Left cardiac atrium (tissue), 4 donors: ENCODE results near the gene MEGF10. TPM values are rescaled to one million over a fixed set of nuclear protein-coding genes. Genes with fewer than 3 reads are reported as not detected.

ENCODE experiments used
- ATAC-seq, 2 donors: fragments of 200-7000 bp; cut with Tn5 transposase; one replicate each; pipeline ENCODE4 v1.9.1; 2020; ENCODE audit warnings: mild to moderate bottlenecking in 2 of 2, moderate library complexity in 2 of 2
- DNase-seq: peaks from one replicate; pipeline ENCODE4 v3.0.0-alpha.2; 2020
- intact Hi-C, 2 donors: fragments of 100-400 bp; cut with DNase I; formaldehyde crosslinking; loops; one replicate each; pipeline versions ENCODE4 v1.14.1 to v1.15.1; 2022 to 2023
- total RNA-seq, 2 donors: library from RNA; stranded (reverse); fragmentation: NEBNext Ultra II Directional; extraction: Animal tissue kit (Norgen Biotek cat#: 25700); gene quantifications; one replicate each; pipeline ENCODE4 v1.2.1, GENCODE V29; 2021
- donor health status: DM: no; HTN: yes; CAD: no.
- donor health status: DM: no; HTN: yes; CAD: no; lungs with severe emphysema.
- donor health status: DM: yes; HTN: yes; CAD: no.
- donor health status: Dilated cardiomyopathy.

MEGF10 gene
- total RNA-seq, 2 donors from 2014 or later = 1.1 to 1.2 TPM

DNA sequence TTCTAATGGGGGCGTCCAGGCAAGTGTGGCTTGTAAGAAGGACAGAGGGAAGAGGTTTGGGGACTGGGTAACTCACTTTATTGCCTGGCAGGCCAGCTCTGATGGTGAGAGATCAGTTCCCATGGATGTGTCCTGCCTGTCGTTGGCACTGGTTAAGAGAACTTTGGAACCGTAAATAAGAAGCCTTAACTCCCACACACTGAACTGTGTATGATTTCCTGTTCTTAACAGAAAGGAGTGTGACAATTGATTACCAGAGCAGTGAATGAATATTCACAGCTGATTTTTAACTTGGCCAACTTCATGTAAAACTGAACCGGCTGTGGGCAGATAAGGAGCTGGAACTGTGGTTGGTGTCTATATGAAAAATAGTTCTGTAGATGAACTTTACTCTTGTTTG lies 63.2 kb downstream of the MEGF10 start:
- DNase-seq (no peak), ATAC-seq (no peak)
- intact Hi-C loops = no loop called here

DNA sequence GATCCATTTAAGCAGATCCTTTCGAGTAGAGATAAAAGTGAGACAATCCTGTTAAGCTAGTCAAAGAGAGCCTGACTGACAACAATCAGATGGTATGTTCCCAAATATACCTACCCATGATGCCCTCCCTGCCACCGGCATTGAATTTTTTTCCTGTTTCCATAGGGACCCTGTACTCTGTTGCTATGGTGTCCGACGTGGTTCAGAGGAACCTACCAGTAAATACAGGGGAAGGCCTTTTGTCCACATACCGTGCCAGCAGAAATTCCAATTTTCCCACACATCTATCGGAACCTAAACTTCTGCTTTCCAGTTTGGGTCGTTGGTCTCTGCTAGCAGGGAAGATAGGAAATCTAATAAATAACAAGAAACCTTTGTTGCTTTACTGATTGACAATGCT lies 64.7 kb downstream of the MEGF10 start:
- ATAC-seq (no peak), DNase-seq (no peak)
- intact Hi-C loops = no loop called here

DNA sequence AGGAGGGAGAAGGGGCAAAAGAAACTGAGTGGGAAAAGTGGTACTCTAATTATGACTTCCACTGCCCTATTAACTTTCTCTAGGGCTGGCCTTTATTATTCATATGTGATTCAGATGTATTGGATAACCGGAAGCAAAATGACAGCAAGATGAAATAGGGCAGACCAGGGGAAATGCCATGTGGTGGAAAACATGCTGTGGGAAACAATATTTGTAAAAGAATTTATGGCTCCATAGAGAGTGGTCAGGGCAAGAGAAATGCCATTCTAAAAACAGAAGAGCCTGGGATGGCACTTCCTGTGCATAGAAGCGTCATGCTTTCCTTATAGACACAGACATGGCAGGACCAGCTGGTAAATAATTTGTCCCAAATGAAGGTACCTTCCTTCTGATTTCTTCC lies 67.7 kb downstream of the MEGF10 start:
- no peak for ATAC-seq
- intact Hi-C loops = no loop called here
- no peak for DNase-seq

GRCh38 chr5:127358740-127359139 lies 68.1 kb downstream of the MEGF10 start:
- no peak for ATAC-seq
- intact Hi-C loops = no loop called here

GRCh38 chr5:127359502-127359901 lies 68.9 kb downstream of the MEGF10 start:
- ATAC-seq = no peak
- intact Hi-C loops = no loop called here

More at GRCh38 chr5:127358740-127359139, 68.1 kb downstream of the MEGF10 start:
- DNase-seq = no peak

GRCh38 chr5:127363403-127363802 lies 72.8 kb downstream of the MEGF10 start:
- ATAC-seq = no peak
- no peak for DNase-seq
- intact Hi-C loops = no loop called here

More at GRCh38 chr5:127359502-127359901, 68.9 kb downstream of the MEGF10 start:
- no peak for DNase-seq

- no peak for ATAC-seq
- intact Hi-C loops = no loop called here
- DNase-seq = no peak
These were observed 76.4 kb downstream of the MEGF10 start for GRCh38 chr5:127367029-127367428.

DNA sequence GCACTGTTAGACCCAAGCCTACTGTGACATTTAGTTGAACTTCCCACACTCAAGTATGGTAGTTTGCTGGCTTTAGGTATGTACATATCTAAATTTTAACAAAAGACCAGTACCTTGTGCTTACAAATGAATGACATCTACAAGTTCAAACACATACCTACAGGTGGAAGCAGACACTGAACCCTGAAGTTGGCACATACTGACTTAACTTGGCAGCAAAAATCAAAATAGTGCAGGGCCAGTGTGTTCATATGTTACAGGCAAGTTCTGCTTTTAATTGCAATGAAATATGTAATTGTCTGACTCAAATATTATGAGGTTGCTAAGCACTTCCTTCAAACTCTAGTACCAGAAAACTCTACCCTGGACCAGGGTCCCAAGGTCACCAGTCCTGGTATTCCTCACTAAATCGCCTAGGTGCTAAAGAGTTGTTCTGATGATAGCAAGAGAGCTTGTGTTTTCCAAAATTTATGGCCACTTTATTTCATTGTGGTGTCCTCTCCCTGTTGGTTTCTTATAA lies 77.4 kb downstream of the MEGF10 start:
- ATAC-seq = no peak
- no peak for DNase-seq
- intact Hi-C loops = no loop called here

DNA sequence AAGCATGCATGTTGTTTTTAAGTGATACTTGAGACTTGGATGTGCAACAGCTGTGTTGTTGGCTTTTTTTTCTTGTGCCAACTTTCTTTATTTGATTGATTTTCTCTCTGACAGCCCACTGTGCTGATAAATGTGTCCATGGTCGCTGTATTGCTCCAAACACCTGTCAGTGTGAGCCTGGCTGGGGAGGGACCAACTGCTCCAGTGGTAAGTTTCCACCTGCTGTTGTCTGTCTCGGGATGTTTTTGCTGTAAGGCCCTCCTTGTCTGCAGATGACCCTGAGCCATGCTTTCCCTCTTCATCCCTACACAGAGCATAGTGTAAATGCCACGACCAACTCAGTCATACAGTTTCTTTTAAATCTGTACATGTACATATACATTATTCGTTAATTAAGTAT lies 79.2 kb downstream of the MEGF10 start:
- intact Hi-C loops = no loop called here
- ATAC-seq = no peak
- no peak for DNase-seq

DNA sequence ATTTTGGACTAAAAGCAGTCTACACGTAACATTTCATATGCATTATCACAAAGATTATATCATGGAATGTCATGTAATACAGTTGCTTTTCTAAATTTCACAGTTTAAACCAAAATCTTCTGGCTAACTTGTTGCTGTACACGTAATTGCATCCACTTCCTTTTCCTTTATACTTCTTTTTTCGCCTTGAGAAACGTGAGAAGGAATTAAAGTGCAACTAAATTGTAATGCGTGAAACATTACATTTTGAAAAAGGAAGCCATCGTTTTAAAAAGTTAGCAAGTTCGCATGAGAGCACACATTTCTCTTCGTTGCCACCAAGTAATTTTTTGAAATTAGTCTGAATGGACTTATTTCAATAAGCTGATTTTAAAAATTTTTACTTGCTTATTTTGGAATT lies 80.0 kb downstream of the MEGF10 start:
- no peak for ATAC-seq
- intact Hi-C loops = no loop called here
- DNase-seq = no peak

- ATAC-seq (no peak), DNase-seq (no peak)
- intact Hi-C loops = no loop called here
These were observed 83.4 kb downstream of the MEGF10 start for GRCh38 chr5:127373858-127374491.

DNA sequence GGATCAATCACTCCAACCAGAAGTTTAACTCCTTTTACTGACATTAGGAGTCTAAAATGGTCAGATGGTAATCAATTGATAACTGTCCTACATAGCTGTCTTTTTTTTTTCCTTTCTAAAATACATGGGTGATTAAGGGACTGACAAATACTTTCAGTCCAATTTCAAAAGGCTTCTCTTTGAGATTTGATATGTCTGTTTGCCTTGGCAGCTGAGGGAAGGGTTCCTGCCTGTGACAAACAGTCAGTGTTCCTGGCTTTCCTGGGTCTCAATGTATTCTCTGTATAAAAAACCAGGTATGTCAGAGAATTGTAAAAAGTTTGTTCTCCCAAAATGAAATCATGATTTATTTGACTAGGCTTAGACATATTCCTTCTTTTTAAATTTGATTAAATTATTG lies 84.5 kb downstream of the MEGF10 start:
- ATAC-seq (no peak), DNase-seq (no peak)
- intact Hi-C loops = no loop called here

GRCh38 chr5:127375544-127376091 lies 85.0 kb downstream of the MEGF10 start:
- no peak for DNase-seq
- intact Hi-C loops = no loop called here
- no peak for ATAC-seq

- no peak for DNase-seq
- no peak for ATAC-seq
- intact Hi-C loops = no loop called here
These were observed 87.1 kb downstream of the MEGF10 start for GRCh38 chr5:127377651-127378050.

DNA sequence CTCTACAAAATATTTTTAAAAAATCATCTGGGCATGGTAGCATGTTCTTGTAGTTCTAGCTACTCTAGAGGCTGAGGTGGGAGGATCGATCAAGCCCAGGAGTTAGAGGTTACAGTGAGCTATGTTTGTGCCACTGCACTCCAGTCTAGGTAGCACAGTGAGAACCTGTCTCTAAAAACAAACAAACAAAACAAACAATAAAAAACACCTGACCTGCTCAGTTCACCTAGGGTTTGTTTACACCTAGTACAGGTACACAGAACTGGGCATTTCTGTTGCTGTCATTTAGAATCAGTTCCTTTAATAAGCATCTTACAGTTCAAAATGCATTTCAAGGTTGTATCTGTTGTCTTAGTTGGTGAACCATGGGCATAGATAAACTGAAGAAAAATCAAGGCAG lies 95.3 kb downstream of the MEGF10 start:
- DNase-seq (no peak), ATAC-seq (no peak)
- intact Hi-C loops = no loop called here

GRCh38 chr5:127386557-127386956 lies 96.0 kb downstream of the MEGF10 start:
- ATAC-seq (no peak), DNase-seq (no peak)
- intact Hi-C loops = no loop called here

DNA sequence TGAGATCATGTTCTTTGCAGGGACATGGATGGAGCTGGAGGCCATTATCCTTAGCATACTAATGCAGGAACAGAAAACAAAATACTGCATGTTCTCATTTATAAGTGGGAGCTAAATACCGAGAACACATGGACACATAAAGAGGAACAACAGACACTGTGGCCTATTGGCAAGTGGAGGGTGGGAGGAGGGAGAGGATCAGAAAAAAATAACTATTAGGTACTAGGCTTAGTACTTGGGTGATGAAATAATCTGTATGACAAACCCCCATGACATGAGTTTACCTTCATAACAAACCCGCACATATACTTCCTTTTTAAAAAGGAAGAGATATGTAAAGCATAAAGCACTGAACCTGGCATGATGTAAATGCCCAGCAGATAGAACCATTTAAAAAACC lies 99.0 kb downstream of the MEGF10 start:
- no peak for DNase-seq
- intact Hi-C loops = no loop called here
- no peak for ATAC-seq

DNA sequence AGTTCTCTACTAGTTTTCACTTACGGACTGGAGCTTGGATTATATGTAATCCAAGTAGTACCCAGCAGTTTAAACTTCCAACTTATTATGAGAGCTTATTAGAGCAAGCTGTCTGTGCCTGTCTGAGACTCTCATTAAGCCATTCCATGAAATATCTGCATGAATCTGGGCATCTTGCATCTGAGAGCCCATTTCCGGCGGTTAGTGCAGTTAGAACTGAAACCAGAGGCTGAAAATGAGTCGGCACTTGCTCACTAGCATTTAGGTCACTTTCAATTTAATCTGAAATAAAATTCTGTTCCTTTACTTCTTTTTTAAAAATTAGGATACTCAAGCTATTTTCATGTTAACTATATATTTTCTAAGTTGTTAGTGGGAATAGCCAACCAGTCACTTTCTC lies 102.2 kb downstream of the MEGF10 start:
- ATAC-seq = no peak
- no peak for DNase-seq
- intact Hi-C loops = no loop called here

DNA sequence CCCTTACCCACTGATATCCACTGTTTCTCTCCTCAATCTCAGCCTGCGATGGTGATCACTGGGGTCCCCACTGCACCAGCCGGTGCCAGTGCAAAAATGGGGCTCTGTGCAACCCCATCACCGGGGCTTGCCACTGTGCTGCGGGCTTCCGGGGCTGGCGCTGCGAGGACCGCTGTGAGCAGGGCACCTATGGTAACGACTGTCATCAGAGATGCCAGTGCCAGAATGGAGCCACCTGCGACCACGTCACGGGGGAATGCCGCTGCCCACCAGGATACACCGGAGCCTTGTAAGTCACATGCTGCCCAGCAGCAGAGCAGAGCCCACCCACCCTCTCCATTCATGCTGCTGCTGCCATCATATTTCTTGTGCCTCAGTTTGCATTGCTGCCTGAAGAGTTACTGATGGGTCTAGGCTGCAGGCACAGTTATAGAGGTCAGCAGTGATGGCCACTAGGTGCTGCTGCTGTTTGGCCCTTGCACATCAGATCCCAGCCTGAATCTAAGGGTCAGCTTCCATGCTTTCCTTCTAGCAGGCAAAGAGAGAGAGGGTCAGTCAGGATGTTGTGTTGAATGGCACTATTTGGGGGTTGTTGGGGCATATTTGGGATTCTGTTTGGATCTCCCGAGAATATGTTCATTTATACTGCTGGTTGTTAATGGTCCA lies 106.0 kb downstream of the MEGF10 start:
- intact Hi-C loops = no loop called here
- ATAC-seq (no peak), DNase-seq (no peak)

DNA sequence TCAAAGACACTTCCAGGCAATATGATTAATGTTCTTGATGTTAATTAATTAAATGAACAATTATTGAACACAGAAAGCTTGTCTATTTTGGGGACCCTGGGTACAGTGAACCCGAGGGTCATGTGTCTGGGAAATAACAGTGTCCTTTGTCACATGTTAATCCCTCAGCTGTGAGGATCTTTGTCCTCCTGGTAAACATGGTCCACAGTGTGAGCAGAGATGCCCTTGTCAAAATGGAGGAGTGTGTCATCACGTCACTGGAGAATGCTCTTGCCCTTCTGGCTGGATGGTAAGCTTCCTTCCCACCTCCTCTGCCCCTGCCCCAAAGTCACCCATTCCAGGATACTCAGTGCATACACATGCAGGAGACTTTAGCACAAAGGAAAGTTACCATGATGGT lies 107.9 kb downstream of the MEGF10 start:
- intact Hi-C loops = no loop called here
- ATAC-seq = no peak

GRCh38 chr5:127399068-127399467 lies 108.5 kb downstream of the MEGF10 start:
- intact Hi-C loops = no loop called here
- DNase-seq (no peak), ATAC-seq (no peak)

More for the DNA sequence above, 107.9 kb downstream of the MEGF10 start:
- no peak for DNase-seq
